HG03457 (cell line): ENCODE data around the gene SPATA20.

Experiments
- ATAC-seq: cut with Tn5 transposase; IDR thresholded peaks from one replicate; pipeline ENCODE4 v1.9.1; 2021; ENCODE audit warnings: moderate number of reproducible peaks; ENCODE audit not compliant: unreplicated experiment

Gene SPATA20

GRCh38 chr17:50538549-50539410, 8.2 kb upstream of the SPATA20 start:
- ATAC-seq: no peak

DNA sequence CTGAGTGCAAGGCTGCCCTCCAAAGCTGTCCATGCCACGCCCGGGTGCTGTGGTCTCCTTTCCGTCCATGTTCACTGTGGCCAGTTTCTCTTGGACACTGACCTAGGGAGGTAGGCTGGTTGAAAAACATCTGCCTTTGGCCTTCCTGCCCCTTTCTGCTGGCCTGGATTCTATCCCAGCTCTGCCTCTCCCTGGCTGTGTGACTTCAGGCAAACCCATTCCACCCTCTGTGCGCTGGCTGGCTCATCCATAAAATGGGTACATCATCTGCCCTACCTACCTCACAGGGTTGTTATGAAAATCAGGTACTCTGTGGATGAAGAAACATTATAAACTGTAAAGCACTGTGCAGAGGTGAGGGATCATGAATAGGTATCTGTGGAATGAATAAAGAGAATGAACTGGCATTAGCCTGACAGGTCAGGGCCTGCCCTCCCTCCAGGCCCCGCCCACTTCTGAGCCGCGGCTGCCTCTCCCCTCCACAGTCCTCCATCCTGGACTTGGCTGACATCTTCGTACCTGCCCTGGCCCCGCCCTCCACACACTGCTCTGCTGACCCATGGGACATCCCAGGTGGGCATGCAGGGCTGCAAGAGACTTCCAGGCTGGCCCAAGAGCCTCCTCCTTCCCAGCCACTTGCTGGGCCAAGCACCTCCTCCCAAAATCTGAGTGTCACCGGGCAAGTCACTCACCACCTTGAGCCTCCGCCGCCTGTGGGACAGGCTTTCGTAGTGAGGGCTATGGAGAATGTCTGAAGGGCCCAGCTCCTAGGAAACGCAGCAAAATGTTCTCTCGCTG, 7.0 kb upstream of the SPATA20 start:
- ATAC-seq: no peak

- no peak for ATAC-seq
Measured at GRCh38 chr17:50540560-50541401, 6.2 kb upstream of the SPATA20 start.

GRCh38 chr17:50541402-50541715, 5.6 kb upstream of the SPATA20 start:
- ATAC-seq: no peak

- peak; percentile 55 for ATAC-seq
Measured at GRCh38 chr17:50541716-50542688, 5.0 kb upstream of the SPATA20 start.

GRCh38 chr17:50542795-50543774, 3.9 kb upstream of the SPATA20 start:
- ATAC-seq: no peak

GRCh38 chr17:50544516-50544915, 2.5 kb upstream of the SPATA20 start:
- no peak for ATAC-seq

DNA sequence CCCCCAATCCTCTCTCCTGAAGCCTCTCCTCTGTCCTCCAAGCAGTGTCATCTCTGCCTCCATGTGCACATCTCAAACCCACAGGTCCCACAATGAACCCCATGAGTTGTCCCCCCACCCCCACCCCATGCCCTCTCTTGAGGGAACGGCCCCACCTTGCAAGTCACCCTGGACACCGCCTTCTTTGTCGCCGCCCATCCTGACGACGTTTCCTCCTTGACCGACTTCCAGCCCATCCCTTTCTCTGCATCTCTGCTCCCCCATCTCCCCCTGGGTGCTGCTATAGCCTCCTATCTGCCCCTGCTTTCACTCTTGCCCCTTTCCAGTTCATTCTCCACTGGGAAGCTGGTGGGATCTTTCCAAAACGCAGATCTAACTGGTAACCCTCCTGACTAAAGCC, 1.7 kb upstream of the SPATA20 start:
- no peak for ATAC-seq

DNA sequence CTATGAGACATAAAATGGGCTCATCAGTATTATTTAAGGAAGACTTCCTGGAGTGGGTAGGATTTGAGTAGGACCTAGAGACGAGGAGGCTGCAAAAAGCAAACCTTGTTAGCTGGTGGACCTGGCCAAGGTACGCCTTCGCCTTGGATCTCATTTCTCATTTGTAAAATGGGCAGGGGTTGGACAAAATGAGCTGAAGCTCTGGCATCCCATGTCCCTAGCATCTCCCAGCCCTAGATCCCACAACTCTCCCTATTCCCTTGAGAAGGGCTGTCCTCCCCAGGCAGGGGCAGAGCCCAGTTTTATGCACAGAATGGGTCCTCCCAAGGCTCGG, 306 bp upstream of the SPATA20 start:
- ATAC-seq: no peak

DNA sequence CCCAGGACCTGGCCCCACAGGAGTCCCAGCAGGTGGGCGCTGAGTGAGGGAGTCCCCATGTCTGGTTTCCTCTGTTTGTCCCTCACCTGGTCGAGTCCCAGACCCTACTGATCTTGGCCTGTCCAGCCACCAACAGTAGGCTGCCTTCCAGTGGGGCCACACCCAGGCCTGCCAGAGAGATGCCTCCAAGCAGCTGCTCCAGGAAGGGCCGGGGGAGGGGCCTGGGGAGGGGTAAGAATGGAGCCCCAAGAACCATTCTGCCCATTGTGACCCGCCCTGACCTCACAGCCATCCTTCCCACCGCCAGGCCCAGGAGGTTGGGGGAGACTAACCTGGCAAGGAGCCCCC, 736 bp downstream of the SPATA20 start:
- no peak for ATAC-seq

- no peak for ATAC-seq
Measured at GRCh38 chr17:50548831-50549230, 1.9 kb downstream of the SPATA20 start.

- ATAC-seq: no peak
Measured at GRCh38 chr17:50549256-50549941, 2.4 kb downstream of the SPATA20 start.

GRCh38 chr17:50549969-50550368, 3.0 kb downstream of the SPATA20 start:
- ATAC-seq: no peak

DNA sequence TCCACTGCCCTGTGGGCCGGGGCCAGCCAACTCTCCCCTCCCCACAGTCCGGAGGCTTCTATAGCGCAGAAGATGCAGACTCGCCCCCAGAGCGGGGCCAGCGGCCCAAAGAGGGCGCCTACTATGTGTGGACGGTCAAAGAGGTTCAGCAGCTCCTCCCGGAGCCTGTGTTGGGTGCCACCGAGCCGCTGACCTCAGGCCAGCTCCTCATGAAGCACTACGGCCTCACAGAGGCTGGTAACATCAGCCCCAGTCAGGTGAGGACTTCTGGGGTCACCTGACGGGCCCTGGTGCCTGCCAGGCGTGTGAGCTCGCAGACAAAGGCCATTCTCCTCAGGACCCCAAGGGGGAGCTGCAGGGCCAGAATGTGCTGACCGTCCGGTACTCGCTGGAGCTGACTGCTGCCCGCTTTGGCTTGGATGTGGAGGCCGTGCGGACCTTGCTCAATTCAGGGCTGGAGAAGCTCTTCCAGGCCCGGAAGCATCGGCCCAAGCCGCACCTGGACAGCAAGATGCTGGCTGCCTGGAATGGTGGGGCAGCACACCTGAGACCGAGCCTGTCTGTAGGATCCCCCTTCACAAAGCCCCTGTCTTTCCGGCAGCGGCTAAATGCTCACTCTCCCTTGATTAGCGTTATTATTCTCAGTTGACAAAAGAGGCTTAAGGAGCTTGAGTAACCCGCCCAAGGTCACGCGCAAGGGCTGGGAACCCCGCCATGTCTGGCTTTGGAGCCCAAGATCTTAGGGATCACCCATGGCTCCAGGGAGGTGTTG, 3.9 kb downstream of the SPATA20 start:
- ATAC-seq: no peak

DNA sequence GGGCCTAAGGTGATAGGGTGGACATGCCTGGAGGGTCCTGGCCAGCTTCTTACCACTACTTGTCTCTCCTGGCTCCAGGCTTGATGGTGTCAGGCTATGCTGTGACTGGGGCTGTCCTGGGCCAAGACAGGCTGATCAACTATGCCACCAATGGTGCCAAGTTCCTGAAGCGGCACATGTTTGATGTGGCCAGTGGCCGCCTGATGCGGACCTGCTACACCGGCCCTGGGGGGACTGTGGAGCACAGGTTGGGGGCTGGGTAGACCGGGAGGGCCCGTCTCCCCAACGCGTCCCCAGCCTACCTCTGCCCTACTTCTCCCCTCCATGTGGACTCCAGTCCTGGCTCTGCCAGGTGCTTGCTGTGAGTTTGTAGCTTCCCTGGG, 4.5 kb downstream of the SPATA20 start:
- ATAC-seq: no peak

DNA sequence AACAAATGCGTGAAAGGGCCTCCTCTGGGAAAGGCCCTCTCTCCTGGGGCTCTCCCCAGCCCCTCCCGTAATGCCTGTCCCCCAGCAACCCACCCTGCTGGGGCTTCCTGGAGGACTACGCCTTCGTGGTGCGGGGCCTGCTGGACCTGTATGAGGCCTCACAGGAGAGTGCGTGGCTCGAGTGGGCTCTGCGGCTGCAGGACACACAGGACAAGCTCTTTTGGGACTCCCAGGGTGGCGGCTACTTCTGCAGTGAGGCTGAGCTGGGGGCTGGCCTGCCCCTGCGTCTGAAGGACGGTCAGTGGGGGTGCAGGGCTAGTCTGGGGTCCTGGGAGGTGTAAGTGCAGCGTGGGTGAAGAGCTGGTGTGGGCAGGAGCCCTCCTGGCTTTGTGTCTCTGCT, 4.9 kb downstream of the SPATA20 start:
- no peak for ATAC-seq

DNA sequence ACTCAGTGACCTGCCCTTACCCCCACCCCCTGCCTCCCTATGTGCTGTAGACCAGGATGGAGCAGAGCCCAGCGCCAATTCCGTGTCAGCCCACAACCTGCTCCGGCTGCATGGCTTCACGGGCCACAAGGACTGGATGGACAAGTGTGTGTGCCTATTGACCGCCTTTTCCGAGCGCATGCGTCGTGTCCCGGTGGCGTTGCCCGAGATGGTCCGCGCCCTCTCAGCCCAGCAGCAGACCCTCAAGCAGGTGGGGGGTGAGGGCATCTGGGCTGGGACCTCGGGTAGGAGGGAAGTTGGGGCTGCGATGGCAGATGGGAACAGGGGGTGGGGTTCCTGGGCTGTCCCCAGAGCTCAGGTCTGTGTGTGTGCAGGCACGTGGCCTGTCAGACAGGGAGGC, 7.2 kb downstream of the SPATA20 start:
- no peak for ATAC-seq

GRCh38 chr17:50556803-50557202, 9.8 kb downstream of the SPATA20 start:
- no peak for ATAC-seq
